Endothelial cell (in vitro differentiated cells): ENCODE measurements around the gene KIF13A. TPM values are rescaled to one million over a fixed set of nuclear protein-coding genes. Genes with fewer than 3 reads are reported as not detected.
"Not testable (repeated sequence)": the region's sequence is repeated elsewhere in the genome, so short reads cannot be mapped to it uniquely, and the experiment has no call there.

Source experiments
- DNase-seq: peaks from one replicate; pipeline ENCODE4 v3.0.0; 2021; ENCODE audit warnings: low spot score
- H3K27ac Mint-ChIP-seq: one replicate; pipeline ENCODE4 v1.8.0; 2021; ENCODE audit warnings: mixed read lengths, inconsistent platforms; ENCODE audit not compliant: unreplicated experiment
- H3K27me3 Mint-ChIP-seq: one replicate; pipeline ENCODE4 v1.8.0; 2021; ENCODE audit warnings: mild to moderate bottlenecking, moderate library complexity, mixed read lengths, inconsistent platforms; ENCODE audit not compliant: unreplicated experiment
- H3K36me3 Mint-ChIP-seq: one replicate; pipeline ENCODE4 v1.8.0; 2021; ENCODE audit warnings: mild to moderate bottlenecking, low read depth, mixed read lengths, inconsistent platforms; ENCODE audit not compliant: unreplicated experiment
- H3K4me1 Mint-ChIP-seq: one replicate; pipeline ENCODE4 v1.8.0; 2021; ENCODE audit warnings: mild to moderate bottlenecking, mixed read lengths, inconsistent platforms; ENCODE audit not compliant: unreplicated experiment
- H3K4me3 Mint-ChIP-seq: one replicate; pipeline ENCODE4 v1.8.0; 2021; ENCODE audit warnings: mild to moderate bottlenecking, mixed read lengths, inconsistent platforms; ENCODE audit not compliant: unreplicated experiment
- H3K9me3 Mint-ChIP-seq: one replicate; pipeline ENCODE4 v1.8.0; 2021; ENCODE audit warnings: mixed read lengths, inconsistent platforms; ENCODE audit not compliant: unreplicated experiment
- CTCF ChIP-seq: fragments of 200-600 bp; sonication (generic); IDR thresholded peaks from one replicate; pipeline ENCODE4 v1.5.0; 2021; ENCODE audit warnings: antibody characterized with exemption; ENCODE audit not compliant: unreplicated experiment
- total RNA-seq: library from RNA; stranded (reverse); fragmentation: NEBNext Ultra II Directional; extraction: Animal tissue kit (Norgen Biotek cat#: 25700); gene quantifications from one replicate; pipeline ENCODE4 v1.2.1, GENCODE V29; 2021; ENCODE audit not compliant: unreplicated experiment

KIF13A gene
- total RNA-seq, 1 donor from 2014 or later = 139 TPM

- no peak for TF ChIP-seq CTCF
- Mint-ChIP-seq H3K9me3 (peaks cover 15% of the 10 kb centered on the region), H3K27ac (no peak overlapping the region), H3K27me3 (peaks cover 5% of the 10 kb centered on the region), H3K4me1 (peaks cover 22% of the 10 kb centered on the region), H3K4me3 (peak overlapping the region; percentile 88), H3K36me3 (peaks cover 62% of the 10 kb centered on the region)
- no peak for DNase-seq
Measured at GRCh38 chr6:17894905-17895304, 92.5 kb downstream of the KIF13A start.

GRCh38 chr6:17894191-17894590 lies 93.2 kb downstream of the KIF13A start:
- H3K4me1 Mint-ChIP-seq = peaks cover 22% of the 10 kb centered on the region
- no peak for TF ChIP-seq CTCF
- no peak overlapping the region for H3K27ac Mint-ChIP-seq
- no peak overlapping the region for H3K4me3 Mint-ChIP-seq
- peaks cover 5% of the 10 kb centered on the region for H3K27me3 Mint-ChIP-seq
- H3K9me3 Mint-ChIP-seq = peaks cover 15% of the 10 kb centered on the region
- no peak for DNase-seq
- peaks cover 62% of the 10 kb centered on the region for H3K36me3 Mint-ChIP-seq

- no peak for DNase-seq
- TF ChIP-seq CTCF = no peak
- H3K27ac Mint-ChIP-seq = no peak overlapping the region
- peaks cover 52% of the 10 kb centered on the region for H3K36me3 Mint-ChIP-seq
- H3K4me3 Mint-ChIP-seq = peak overlapping the region; percentile 13
- H3K4me1 Mint-ChIP-seq = peaks cover 22% of the 10 kb centered on the region
- peaks cover 5% of the 10 kb centered on the region for H3K27me3 Mint-ChIP-seq
- H3K9me3 Mint-ChIP-seq = peaks cover 15% of the 10 kb centered on the region
Measured at GRCh38 chr6:17892097-17892686, 95.2 kb downstream of the KIF13A start.

- H3K27ac Mint-ChIP-seq = no peak overlapping the region
- H3K4me3 Mint-ChIP-seq = no peak overlapping the region
- DNase-seq = no peak
- peaks cover 37% of the 10 kb centered on the region for H3K36me3 Mint-ChIP-seq
- H3K4me1 Mint-ChIP-seq = peaks cover 35% of the 10 kb centered on the region
- no peak for TF ChIP-seq CTCF
- H3K9me3 Mint-ChIP-seq = peaks cover 5% of the 10 kb centered on the region
- peaks cover 4% of the 10 kb centered on the region for H3K27me3 Mint-ChIP-seq
Measured at GRCh38 chr6:17890309-17890708, 97.1 kb downstream of the KIF13A start.

- not testable (repeated sequence) for H3K27ac Mint-ChIP-seq, H3K4me3 Mint-ChIP-seq, H3K9me3 Mint-ChIP-seq, H3K27me3 Mint-ChIP-seq, DNase-seq
- H3K4me1 Mint-ChIP-seq = peaks cover 41% of the 10 kb centered on the region
- peaks cover 32% of the 10 kb centered on the region for H3K36me3 Mint-ChIP-seq
Measured at GRCh38 chr6:17889777-17890176, 97.7 kb downstream of the KIF13A start.
